Midbrain (tissue), 1 donor: ENCODE data around the gene ASS1.

Experiments
- DNase-seq: peaks from one replicate; lab custom pipeline; 2025; lab: John Stamatoyannopoulos, UW

The ASS1 gene

GRCh38 chr9:130498918-130499698, 54.3 kb downstream of the ASS1 start:
- no peak for DNase-seq

- no peak for DNase-seq
Measured at GRCh38 chr9:130499804-130500263, 55.1 kb downstream of the ASS1 start.

GRCh38 chr9:130500340-130501180, 55.8 kb downstream of the ASS1 start:
- DNase-seq: no peak

GRCh38 chr9:130501639-130502038, 56.9 kb downstream of the ASS1 start:
- no peak for DNase-seq

- no peak for DNase-seq
Measured at GRCh38 chr9:130508218-130508617, 63.5 kb downstream of the ASS1 start.

- no peak for DNase-seq
Measured at GRCh38 chr9:130512199-130512598, 67.4 kb downstream of the ASS1 start.

GRCh38 chr9:130513078-130513477, 68.3 kb downstream of the ASS1 start:
- DNase-seq: no peak

- no peak for DNase-seq
Measured at GRCh38 chr9:130518233-130518632, 73.5 kb downstream of the ASS1 start.

GRCh38 chr9:130518943-130519799, 74.4 kb downstream of the ASS1 start:
- no peak for DNase-seq

- no peak for DNase-seq
Measured at GRCh38 chr9:130519927-130520326, 75.2 kb downstream of the ASS1 start.

- no peak for DNase-seq
Measured at GRCh38 chr9:130521715-130522114, 77.0 kb downstream of the ASS1 start.

- DNase-seq: no peak
Measured at GRCh38 chr9:130522233-130522808, 77.6 kb downstream of the ASS1 start.

GRCh38 chr9:130523921-130524320, 79.2 kb downstream of the ASS1 start:
- DNase-seq: no peak

- no peak for DNase-seq
Measured at GRCh38 chr9:130526193-130526853, 81.6 kb downstream of the ASS1 start.

- no peak for DNase-seq
Measured at GRCh38 chr9:130526854-130527650, 82.3 kb downstream of the ASS1 start.

- DNase-seq: no peak
Measured at GRCh38 chr9:130527651-130528310, 83.0 kb downstream of the ASS1 start.

- no peak for DNase-seq
Measured at GRCh38 chr9:130528674-130529073, 83.9 kb downstream of the ASS1 start.

- DNase-seq: no peak
Measured at GRCh38 chr9:130530938-130531337, 86.2 kb downstream of the ASS1 start.

- DNase-seq: no peak
Measured at GRCh38 chr9:130531670-130532069, 86.9 kb downstream of the ASS1 start.
